HepG2 (cell line): ENCODE measurements around the gene VCL. TPM values are rescaled to one million over a fixed set of nuclear protein-coding genes. Genes with fewer than 3 reads are reported as not detected.
A peak's percentile ranks its signal among the peaks of the same experiment; 100 is the strongest.

ENCODE experiments used
- ASH2L ChIP-seq: fragments of 300-600, 200-600 bp; sonication (generic); IDR thresholded peaks from 2 replicates; pipeline ENCODE4 v1.7.0; 2017; ENCODE audit warnings: low read depth, mild to moderate bottlenecking, moderate library complexity, mixed read lengths, low read length; ENCODE audit not compliant: insufficient read length
- ELF1 ChIP-seq: sonication (generic); formaldehyde crosslinking; IDR thresholded peaks from 2 replicates; pipeline ENCODE4 v1.4.0; 2020; ENCODE audit warnings: missing genetic modification reagents
- HIVEP1 ChIP-seq: sonication (generic); formaldehyde crosslinking; IDR thresholded peaks from 2 replicates; pipeline ENCODE4 v1.4.0; 2020; ENCODE audit warnings: mild to moderate bottlenecking, missing genetic modification reagents
- JDP2 ChIP-seq: sonication (generic); formaldehyde crosslinking; IDR thresholded peaks from 2 replicates; pipeline ENCODE4 v1.8.1; 2022; ENCODE audit warnings: missing genetic modification reagents, borderline replicate concordance
- MED8 ChIP-seq: sonication (generic); formaldehyde crosslinking; IDR thresholded peaks from 2 replicates; pipeline ENCODE4 v1.8.1; 2023; ENCODE audit warnings: mild to moderate bottlenecking, missing genetic modification reagents; ENCODE audit not compliant: insufficient replicate concordance
- MXD4 ChIP-seq: IDR thresholded peaks from 2 replicates; pipeline ENCODE4 v1.6.1; 2016; ENCODE audit warnings: mild to moderate bottlenecking, missing biosample characterization, missing genetic modification reagents
- MZF1 ChIP-seq: sonication (generic); formaldehyde crosslinking; IDR thresholded peaks from 2 replicates; pipeline ENCODE4 v1.8.1; 2023; ENCODE audit warnings: mild to moderate bottlenecking, missing genetic modification reagents, borderline replicate concordance
- NFATC3 ChIP-seq: sonication (generic); formaldehyde crosslinking; IDR thresholded peaks from 2 replicates; pipeline ENCODE4 v1.5.1; 2020; ENCODE audit warnings: mild to moderate bottlenecking, missing genetic modification reagents
- PHF20 ChIP-seq: sonication (generic); formaldehyde crosslinking; IDR thresholded peaks from 2 replicates; pipeline ENCODE4 v1.5.0; 2020; ENCODE audit warnings: mild to moderate bottlenecking, missing genetic modification reagents
- SAP130 ChIP-seq: IDR thresholded peaks from 2 replicates; pipeline ENCODE4 v1.6.1; 2016; ENCODE audit warnings: low read depth
- ZNF18 ChIP-seq: sonication (generic); formaldehyde crosslinking; IDR thresholded peaks from 2 replicates; pipeline ENCODE4 v1.8.0; 2022; ENCODE audit warnings: mild to moderate bottlenecking, missing genetic modification reagents; ENCODE audit not compliant: insufficient replicate concordance
- ZNF335 ChIP-seq: sonication (generic); formaldehyde crosslinking; IDR thresholded peaks from 2 replicates; pipeline ENCODE4 v1.4.0; 2020; ENCODE audit warnings: missing genetic modification reagents
- ZNF33A ChIP-seq: sonication (generic); formaldehyde crosslinking; IDR thresholded peaks from 2 replicates; pipeline ENCODE4 v1.5.1; 2020; ENCODE audit warnings: missing genetic modification reagents, mild to moderate bottlenecking, moderate library complexity, borderline replicate concordance
- ZNF431 ChIP-seq: sonication (generic); formaldehyde crosslinking; IDR thresholded peaks from 2 replicates; pipeline ENCODE4 v1.9.0; 2022; ENCODE audit warnings: missing genetic modification reagents, low read depth, mild to moderate bottlenecking, borderline replicate concordance
- ZNF503 ChIP-seq: sonication (generic); formaldehyde crosslinking; IDR thresholded peaks from 2 replicates; pipeline ENCODE4 v1.4.0; 2020; ENCODE audit warnings: missing genetic modification reagents
- ZNF543 ChIP-seq: sonication (generic); formaldehyde crosslinking; IDR thresholded peaks from 2 replicates; pipeline ENCODE4 v1.4.0; 2020; ENCODE audit warnings: mild to moderate bottlenecking, missing genetic modification reagents
- ZNF687 ChIP-seq: sonication (generic); formaldehyde crosslinking; IDR thresholded peaks from 2 replicates; pipeline ENCODE4 v1.5.1; 2020; ENCODE audit warnings: mild to moderate bottlenecking, missing genetic modification reagents, moderate library complexity
- ZNF740 ChIP-seq: sonication (generic); formaldehyde crosslinking; IDR thresholded peaks from 2 replicates; pipeline ENCODE4 v1.4.0; 2020; ENCODE audit warnings: missing genetic modification reagents
- ZNF772 ChIP-seq: sonication (generic); formaldehyde crosslinking; IDR thresholded peaks from 2 replicates; pipeline ENCODE4 v1.5.0; 2020; ENCODE audit warnings: mild to moderate bottlenecking, missing genetic modification reagents
- polyA plus RNA-seq, 8 experiments: library from polyadenylated mRNA; depleted of rRNA in 3 of 8; stranded (reverse) in 7 of 8; unstranded in 1 of 8; fragments of >200 nt; fragmentation: Illumina TruSeq in 4 of 8; extraction: Trizol in 4 of 8; gene quantifications; 2 replicates each; pipeline versions ENCODE4 v1.2.1 to v1.2.3, GENCODE V29; 2011 to 2016; ENCODE audit warnings: low read depth in 4 of 8, missing spikeins in 1 of 8, mixed read lengths in 1 of 8; ENCODE audit not compliant: insufficient read depth in 1 of 8
- total RNA-seq, 5 experiments: library from RNA; depleted of rRNA; stranded (reverse); fragments of >200 nt; fragmentation: Illumina TruSeq; extraction: Trizol; gene quantifications; 2 replicates each; pipeline ENCODE4 v1.2.3, GENCODE V29; 2016; ENCODE audit warnings: low read depth in 1 of 5

Gene VCL
- total and polyA plus RNA-seq, 2 of the 13 experiments (the other 11 are each of a cell fraction or from before 2014, with no cell fraction given): 17.3 to 26.9 TPM

GRCh38 chr10:73997787-73998622 is at the start of gene VCL (continued):
- TF ChIP-seq MXD4 (CRISPR knock-in tag) (peak; percentile 81), ZNF431 (CRISPR knock-in tag) (peak; percentile 86), ELF1 (CRISPR knock-in tag) (peak; percentile 23; the same call in 1 of the 2 replicates), ZNF335 (CRISPR knock-in tag) (peak; percentile 76; the same call in 1 of the 2 replicates), ZNF503 (no peak), HIVEP1 (CRISPR knock-in tag) (peak; percentile 96), ASH2L (peak; percentile 83), SAP130 (CRISPR knock-in tag) (peak; percentile 89), ZNF740 (CRISPR knock-in tag) (no peak), MED8 (CRISPR knock-in tag) (no peak), NFATC3 (CRISPR knock-in tag) (peak; percentile 35; the same call in 1 of the 2 replicates), ZNF772 (peak; percentile 20; the same call in 1 of the 2 replicates), ZNF543 (CRISPR knock-in tag) (no peak; the same call in 1 of the 2 replicates), PHF20 (CRISPR knock-in tag) (peak; percentile 73), JDP2 (CRISPR knock-in tag) (no peak; the same call in 1 of the 2 replicates), ZNF33A (CRISPR knock-in tag) (no peak), ZNF18 (peak; percentile 77), MZF1 (CRISPR knock-in tag) (no peak), ZNF687 (CRISPR knock-in tag) (peak; percentile 81)
